NCI-H2196 (cell line): ENCODE results near the gene LRRC59.

Source experiments
- DNase-seq: peaks from one replicate; lab custom pipeline; 2025; ENCODE audit not compliant: unreplicated experiment; lab: John Stamatoyannopoulos, UW

The LRRC59 gene

DNA sequence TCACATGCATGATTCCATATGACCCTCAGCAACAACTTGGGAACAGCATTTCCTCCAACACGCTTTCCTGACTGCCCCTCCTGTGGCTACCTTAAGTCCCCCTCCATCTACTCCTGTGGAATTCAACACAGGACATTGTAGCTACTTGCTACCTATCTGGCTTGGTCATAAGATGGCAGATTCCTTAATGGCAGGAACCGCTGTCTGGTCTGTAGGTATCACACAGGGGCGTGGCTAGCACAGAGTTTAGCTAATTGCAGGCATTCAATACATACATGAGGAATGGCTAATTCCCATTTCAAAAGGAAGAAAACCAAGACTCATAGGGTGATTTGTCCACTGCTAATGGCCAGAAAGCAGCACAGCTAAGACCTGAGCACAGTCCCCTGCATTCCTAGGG is 8.6 kb downstream of the LRRC59 start:
- DNase-seq, result no peak

DNA sequence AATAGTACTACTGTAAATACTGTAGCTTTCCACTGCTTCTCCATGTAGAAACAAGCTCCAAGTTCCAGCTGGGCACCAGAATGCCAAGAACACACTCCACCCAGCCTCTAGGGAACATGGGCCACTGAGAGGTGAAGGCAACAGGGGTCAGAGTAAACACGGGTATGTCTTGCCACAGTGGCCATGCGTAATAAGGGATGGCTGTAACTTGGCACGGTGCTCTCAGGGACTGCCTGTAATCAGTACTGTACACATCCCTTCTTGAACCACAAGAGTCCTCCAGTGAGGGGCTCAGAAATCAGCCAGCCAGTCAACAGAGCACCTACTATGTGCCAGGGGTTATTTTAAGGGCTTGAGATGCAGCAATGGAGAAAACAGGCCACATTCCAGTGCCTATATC is 10.8 kb downstream of the LRRC59 start:
- DNase-seq, result no peak

DNA sequence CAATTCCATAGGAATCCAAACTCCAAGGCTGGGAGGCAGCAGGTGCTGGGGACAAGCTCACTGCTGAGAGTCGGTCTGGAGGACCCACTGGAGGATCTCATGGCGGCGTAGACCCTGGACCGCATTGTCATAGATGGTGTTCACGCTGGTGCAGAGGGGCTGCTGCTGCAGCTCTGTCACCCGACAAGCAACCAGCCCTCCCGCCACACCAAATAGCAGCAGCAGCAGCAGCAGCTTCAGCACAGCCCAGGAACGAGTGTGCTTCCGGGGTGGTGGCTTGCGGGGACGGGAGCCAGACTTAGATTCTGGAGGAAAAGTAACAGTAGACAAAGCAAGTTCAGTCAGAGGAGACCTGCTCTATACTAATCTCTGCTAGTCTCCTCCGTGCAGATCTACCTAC is 14.4 kb downstream of the LRRC59 start:
- no peak for DNase-seq

DNA sequence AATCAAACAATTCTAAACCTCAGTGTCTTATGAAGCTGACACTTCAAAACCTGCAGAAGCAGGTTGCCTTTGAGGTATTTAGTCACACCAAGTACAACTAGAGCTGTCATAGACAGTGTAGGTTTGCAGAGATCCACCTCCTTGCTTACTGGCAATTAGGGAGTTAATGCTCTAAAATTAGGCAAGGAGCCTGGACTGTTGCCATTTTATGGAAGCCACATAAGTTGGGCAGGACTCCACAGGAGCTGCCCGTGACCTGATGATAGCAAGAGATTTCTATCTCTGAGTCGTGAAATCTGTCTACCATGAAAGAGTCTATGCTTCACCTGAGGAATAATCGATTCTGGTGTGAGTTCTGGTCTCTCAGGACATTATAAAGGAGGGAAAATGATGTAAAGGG is 15.4 kb downstream of the LRRC59 start:
- DNase-seq, result no peak

DNA sequence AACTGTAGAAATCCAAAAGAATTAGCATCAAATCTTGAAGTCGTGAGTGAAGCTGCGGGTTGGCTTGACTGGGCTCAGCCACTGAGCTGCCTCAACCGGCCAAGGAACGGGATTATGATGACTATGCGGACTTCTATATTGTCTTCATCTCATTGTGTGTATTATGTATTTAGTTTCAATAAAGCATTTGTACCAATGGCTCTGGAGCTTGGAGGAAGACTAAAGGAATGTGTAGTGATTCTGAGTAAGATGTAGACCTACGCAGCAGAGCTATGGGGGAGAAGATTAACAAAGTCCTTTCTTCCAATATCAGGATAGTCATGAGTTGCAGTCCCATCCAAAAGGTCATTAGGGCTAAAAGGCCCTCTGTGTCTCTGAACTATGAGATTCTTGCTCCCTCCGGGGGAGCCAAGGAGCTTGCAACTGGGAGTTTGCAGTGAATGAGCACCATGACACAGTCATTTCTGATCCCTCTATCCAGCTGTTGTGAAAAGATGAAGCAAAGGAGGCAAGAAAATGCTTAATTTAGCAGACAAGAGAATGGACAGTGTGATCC is 16.0 kb downstream of the LRRC59 start:
- DNase-seq, result no peak

DNA sequence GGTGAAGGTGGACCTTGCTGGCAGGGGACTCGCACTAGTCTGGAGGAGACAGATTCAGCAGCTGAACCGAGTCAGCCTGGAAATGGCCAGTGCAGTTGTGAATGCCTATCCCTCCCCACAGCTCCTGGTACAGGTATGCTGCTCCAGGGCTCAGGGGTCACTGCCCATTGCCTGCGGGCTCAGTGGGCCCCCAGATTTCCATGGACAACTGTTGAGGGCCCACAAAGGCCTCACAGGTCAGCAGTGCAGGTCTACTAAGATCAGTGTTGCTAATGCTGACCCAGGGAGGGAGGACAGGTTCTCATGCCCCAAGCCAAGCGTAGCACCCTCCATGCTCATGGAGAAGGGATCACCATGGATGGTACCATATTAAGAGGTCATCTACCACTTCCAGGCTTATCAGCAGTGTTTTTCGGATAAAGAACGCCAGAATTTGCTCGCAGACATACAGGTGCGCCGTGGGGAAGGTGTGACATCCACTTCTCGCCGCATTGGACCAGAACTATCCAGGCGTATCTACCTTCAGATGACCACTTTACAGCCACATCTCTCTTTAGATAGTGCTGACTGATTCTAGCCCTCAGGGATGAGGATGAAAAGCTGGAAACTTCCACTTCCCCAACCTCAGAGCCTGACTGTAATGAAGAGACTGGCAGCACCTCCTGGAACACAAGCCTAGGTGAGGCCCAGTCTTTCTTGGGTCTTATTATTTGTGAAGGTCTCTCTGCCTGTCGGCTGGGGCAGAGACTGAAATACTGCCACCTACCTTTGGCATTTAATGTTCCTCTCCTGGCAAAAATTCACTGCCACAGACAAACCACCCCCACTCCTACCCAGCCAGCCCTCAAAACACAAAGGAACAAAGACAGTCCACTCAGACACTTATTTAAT is 16.7 kb downstream of the LRRC59 start:
- DNase-seq, result no peak

DNA sequence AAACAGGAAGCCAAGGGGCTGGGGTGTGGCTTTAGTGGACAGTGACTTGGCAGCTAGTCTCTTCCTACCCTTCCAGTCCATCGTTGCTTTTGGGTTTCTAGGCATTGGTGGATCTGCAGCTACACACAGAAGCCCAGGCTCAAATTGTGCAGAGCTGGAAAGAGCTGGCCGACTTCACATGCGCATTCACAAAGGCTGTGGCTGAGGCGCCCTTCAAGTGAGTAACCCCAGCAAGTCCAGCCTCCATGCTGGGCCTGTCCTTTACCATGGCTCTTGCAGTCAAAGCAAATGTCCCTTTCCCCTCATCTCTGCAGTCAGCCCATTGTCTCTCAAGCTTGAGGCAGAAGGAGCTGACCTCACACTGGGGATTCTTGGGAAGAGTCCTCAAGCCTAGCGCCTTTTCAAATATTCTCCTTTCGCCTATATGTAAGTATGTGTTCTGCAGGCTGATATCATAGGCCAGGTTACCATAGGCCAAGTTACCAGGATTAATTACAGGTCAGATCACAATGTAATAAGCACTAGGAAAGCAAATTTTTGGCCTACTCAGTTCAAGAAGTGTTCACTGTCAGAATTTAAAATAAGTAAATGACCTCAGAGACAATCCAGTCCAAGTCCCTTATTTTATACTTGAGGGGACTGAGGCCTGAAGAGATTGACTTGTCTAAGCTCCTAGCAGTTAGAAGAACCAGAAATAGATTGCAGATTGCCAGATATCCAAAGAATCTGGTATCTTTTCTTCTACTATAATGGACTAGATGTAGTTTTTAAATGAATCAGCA is 17.8 kb downstream of the LRRC59 start:
- DNase-seq, result no peak

DNA sequence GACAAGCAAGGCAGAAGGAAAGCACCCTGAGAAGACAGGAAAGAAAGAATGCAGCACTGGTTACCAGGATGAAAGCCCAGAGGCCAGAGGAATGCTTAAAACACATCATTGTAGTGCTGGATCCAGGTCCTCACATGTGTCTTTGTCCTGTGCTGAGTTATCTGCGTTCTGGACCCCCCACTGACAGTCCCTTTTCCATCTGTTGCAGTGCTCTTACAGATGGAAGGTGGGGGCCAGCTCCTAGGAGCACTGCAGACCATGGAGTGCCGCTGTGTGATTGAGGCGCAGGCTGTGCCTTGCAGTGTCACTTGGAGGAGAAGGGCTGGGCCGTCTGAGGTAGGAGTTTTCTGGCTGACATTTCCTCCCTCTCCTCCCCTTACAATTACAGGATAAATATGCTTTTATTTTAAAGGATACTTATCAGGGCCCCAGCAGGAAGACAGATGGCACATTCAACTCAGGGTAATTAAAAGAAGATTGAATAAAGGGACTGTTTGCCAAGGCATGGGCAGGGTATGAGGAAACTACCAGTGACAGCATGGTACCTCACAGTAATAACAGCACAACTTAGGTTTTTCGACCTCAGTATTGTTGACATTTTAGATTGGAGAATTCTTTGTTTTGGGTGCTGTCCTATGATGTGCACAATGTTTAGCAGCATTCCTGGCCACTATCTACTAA is 21.3 kb downstream of the LRRC59 start:
- no peak for DNase-seq

DNA sequence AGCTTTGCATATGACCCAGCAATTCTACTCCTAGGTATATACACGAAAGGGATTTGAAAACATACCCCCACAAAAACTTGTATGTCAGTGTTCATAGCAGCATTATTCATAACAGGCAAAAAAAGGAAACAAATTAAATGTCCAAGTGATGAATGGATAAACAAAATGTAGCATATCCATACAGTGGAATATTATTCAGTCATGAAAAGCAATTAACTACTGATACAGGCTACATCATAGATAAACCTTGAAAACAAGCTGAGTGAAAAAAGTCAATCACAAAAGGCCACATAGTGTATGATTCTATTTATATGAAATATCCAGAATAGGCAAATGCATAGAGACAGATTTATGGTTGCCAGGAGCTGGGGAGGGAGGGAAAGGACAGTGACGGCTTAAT is 23.6 kb downstream of the LRRC59 start:
- DNase-seq, result no peak

DNA sequence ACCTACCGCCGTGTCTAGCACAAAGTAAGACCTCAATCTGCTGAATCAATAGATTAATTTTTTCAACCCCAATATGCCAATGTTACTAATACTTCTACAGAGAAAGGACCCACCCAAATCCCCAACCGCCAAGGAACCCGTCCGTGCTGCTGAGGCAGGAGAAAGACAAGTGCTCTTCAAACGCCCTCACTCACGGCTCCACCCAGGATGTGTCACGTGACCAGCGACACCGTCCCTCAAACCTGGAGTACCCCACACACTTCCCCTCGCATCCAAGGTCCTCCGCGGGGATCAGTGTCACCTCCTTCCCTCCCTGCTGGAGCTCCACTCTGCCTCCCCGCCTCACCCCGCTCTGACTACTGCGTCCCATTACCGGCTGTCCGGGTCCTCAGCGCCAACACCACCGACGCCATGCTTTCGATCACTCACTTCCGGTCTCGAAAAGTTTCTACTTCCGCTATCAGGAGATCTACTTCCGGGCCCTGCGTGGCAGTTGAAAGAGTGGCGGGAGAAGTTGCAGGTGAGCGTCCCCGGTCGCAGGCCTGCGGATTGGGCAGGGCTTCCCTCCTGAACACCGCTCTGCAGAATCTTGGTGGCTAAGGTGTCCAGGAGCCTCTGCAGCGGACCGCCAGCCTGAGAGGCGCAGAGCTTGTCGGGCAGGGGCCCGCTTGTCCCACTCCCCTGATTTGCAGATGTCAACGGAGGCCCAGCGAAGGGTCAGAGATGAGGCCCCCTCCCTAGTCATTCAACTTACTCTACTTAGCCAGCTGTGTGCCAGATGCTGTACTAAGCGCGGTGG is 24.4 kb downstream of the LRRC59 start, which contains the start of the genes EME1 and MRPL27:
TSS of gene EME1 (plus strand) at position 472 of the 799 bp plus-strand sequence. CDS start 1,980 bp downstream, outside the sequence.
TSS of gene MRPL27 (minus strand) at position 427 of the 799 bp plus-strand sequence. CDS start at position 413, 14 bp downstream.
- peak; percentile 86 for DNase-seq

DNA sequence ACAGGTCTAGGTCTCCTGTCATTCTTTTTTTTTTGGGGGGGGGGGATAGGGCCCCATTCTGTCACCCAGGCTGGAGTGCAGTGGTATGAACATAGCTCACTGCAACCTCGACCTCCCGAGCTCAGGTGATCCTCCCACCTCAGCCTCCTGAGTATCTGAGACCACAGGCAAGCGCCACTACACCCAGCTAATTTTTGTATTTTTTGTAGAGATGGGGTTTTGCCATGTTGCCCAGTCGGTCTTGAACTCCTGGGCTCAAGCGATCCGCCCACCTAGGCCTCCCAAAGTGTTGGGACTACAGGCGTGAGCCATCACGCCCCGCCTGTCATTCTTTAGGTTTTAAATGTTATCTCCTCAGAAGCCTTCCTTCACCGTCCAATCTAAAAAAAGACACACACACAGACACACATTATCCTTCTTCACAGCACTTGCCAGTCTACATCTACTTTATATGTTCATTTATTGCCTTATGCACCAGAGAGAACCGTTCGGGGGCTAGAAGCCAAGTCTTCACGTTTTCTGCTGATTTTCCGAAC is 25.0 kb downstream of the LRRC59 start:
- DNase-seq, result no peak

DNA sequence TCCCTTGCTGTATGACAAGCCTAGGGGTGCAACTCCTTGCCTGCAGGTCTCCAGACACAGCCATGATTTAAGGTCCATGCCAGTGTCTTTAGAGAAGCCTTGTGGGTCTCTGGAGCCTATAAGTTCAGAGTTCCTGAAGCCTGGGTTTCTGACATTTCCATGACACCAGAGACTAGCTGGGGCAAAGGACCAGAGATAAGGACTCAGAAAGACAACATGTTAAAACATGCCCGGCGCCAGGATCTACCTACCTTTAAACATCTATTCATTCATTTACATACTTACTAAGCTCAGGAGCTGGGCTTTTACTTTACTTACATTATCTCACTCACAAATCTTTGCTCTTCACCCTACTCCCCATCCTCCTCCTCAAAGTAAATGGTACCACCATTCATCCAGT is 25.8 kb downstream of the LRRC59 start:
- DNase-seq, result no peak

DNA sequence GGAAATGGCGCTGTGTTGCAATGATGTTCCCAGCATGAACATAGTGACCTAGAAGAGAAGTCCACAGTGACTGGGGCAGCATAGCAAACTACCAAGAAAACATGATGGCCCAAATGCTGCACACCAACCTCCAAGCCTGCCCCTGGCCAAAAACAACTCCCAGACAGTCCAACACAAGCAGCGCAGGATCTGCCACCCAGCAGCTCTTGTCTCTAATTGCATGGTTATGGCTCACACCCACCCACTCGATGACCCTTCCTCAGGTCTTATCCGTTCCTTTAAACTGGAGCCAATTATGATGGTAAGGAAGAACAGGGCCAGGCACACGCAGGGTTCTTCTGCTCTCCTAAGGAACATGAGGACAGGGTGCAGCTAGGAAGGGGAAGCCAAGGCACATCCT is 27.3 kb downstream of the LRRC59 start:
- no peak for DNase-seq

DNA sequence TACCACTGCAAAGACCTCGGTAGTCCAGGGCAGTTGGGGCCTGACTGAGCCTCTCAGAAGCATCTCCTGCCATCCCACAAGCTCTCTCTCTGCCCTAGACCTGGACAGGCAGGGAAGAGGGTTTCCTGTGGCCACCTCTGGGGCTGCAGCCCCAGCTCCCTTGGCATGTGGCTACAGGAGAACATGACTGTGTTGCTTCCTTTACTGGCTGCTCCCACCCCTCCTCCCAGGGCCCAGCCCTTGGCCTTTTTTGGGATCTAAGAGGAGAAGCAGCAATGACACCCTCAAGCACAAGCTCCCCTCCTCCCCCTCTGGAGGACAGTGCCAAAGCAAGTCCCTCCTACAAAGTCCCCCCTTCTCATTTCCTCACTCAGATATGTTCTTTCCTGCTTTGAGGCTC is 29.9 kb downstream of the LRRC59 start:
- no peak for DNase-seq

DNA sequence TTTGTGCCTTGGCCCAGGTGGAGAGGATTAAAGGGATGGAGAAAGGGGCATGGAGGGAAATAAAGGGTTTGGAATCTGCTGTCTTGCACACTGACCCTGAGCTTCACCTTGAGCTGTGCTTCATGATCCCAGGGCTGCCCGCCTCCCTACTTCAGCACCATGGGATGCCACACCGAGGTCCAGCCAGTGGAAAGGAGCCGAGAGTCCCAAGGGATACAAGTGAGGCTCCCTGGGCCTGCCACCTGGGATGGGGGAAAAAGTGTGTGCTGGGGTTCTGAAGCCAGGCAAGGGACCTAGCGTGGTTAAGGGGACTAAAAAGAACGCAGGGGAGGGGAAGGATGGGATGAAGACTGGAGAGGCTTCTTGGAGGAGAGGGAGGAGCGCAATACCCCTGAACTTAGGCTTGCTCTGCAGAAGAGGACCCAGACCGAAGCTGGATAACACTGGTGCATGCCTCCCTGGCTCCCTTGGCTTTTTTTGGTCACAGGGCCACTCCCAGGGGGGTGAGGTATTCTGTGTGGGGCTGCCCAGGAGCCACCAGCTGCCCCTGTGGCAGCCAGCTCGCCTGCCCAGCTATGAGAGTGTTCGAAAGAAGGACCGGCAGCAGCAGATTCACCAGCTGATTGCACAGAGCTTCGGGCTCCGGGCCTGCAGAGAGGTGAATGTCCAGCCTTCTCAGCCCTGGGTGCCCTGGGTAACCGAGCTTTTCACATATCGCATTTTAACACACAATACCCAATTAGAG is 31.5 kb downstream of the LRRC59 start:
- DNase-seq, result no peak

DNA sequence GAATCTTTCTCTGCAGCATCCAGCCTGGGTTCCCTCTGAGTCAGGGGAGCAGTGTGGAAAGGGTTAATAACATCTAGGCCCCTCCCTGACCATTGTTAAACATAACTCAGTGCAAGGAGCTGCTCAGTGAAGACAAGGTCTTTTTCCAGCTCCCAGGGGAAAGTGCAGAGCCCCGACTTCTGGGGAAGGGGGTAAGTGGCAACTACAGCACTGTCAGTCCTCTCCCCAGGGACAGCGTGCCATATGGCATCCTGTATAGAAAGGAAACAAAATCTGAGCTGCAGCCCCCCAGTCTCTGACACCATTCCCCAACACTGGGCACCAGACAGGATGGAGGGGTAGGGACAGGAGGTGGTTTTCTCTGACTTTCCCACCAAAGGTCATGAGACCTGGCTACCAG is 32.2 kb downstream of the LRRC59 start:
- DNase-seq, result no peak

DNA sequence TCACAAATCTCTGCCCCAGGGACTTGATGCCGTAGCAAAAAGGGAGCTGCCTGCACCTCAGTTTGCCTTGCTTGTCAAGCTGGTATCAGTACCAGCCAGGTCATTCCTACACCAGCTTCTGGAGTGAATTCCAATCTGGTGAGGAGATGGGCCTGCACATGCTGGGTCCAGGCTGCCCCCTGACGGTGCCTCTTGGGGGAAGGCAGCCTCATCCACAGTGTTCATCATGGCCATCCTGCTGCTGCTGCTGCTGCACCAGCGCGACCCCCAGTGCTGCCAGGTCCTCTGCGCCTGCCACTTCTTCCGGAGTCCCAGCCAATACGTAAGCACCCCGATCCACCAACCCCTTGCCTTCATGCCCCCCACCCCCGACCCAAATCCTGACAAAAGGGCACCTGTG is 32.6 kb downstream of the LRRC59 start:
- DNase-seq, result no peak

DNA sequence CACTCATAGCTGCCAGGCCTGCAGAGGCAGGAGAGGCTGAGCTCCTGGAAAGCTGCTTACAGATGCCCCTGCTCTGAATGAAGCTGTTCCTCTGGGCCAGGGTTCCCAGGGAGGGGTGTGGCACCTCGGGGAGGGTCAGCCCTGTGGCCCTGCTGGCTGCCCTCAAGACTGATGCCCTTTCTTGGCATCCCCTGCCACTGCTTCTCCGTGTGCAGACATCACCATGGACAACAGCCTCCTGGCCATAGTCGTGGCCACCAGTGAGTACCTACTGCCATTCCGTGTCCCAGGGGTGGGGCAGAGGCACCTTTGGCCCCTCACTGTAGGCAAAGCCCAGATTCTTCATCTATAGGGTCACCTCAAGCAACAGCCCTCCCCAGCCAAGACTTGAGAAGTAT is 33.3 kb downstream of the LRRC59 start:
- DNase-seq, result no peak
